Tibial nerve (tissue), 3 donors: Measurements from ENCODE around the gene ZNF776.

Source experiments
- CTCF ChIP-seq, 5 experiments: fragments of 200-600 bp in 3 of 5; fragments of 450-650 bp in 2 of 5; sonication (generic) in 3 of 5; IDR thresholded peaks; one replicate each; pipeline ENCODE4 v1.5.1; 2016 to 2019; ENCODE audit warnings: antibody characterized with exemption in 5 of 5, mild to moderate bottlenecking in 3 of 5, moderate library complexity in 2 of 5
- POLR2A ChIP-seq, 2 donors: fragments of 450-650 bp; IDR thresholded peaks; one replicate each; pipeline ENCODE4 v1.6.1; 2017; ENCODE audit warnings: antibody characterized with exemption in 2 of 2, mild to moderate bottlenecking in 2 of 2, moderate library complexity in 2 of 2

GRCh38 chr19:57759096-57759495 is 12.5 kb downstream of the ZNF776 start:
- TF ChIP-seq POLR2A (IDR thresholded peaks at IDR 0.05) (no peak), CTCF (IDR thresholded peaks at IDR 0.05) (no peak)
